Smooth muscle cell (in vitro differentiated cells): ENCODE data around the gene AARS1. TPM values are rescaled to one million over a fixed set of nuclear protein-coding genes. Genes with fewer than 3 reads are reported as not detected.
"Not testable (repeated sequence)": the region's sequence is repeated elsewhere in the genome, so short reads cannot be mapped to it uniquely, and the experiment has no call there.

Source experiments
- DNase-seq: peaks from one replicate; lab custom pipeline; 2025; ENCODE audit not compliant: unreplicated experiment; lab: John Stamatoyannopoulos, UW
- H2AFZ ChIP-seq: fragments of 200-600 bp; sonication (generic); 2 replicates; pipeline ENCODE4 v1.6.0; 2016; ENCODE audit warnings: antibody characterized with exemption, low read depth, mild to moderate bottlenecking
- H3F3A ChIP-seq: fragments of 200-600 bp; sonication (generic); 2 replicates; pipeline ENCODE4 v1.6.0; 2017; ENCODE audit warnings: antibody characterized with exemption, low read depth
- H3K27ac ChIP-seq: fragments of 200-600 bp; sonication (generic); 2 replicates; pipeline ENCODE4 v1.5.1; 2016; ENCODE audit warnings: low read depth, mild to moderate bottlenecking
- H3K27me3 ChIP-seq: fragments of 200-600 bp; sonication (generic); 2 replicates; pipeline ENCODE4 v1.6.1; 2016; ENCODE audit warnings: low read depth, mild to moderate bottlenecking
- H3K36me3 ChIP-seq: fragments of 200-600 bp; sonication (generic); 2 replicates; pipeline ENCODE4 v1.5.1; 2016; ENCODE audit warnings: low read depth
- H3K4me1 ChIP-seq: fragments of 200-600 bp; sonication (generic); 2 replicates; pipeline ENCODE4 v1.5.1; 2016; ENCODE audit warnings: low read depth
- H3K4me2 ChIP-seq: fragments of 200-600 bp; sonication (generic); 2 replicates; pipeline ENCODE4 v1.6.0; 2016; ENCODE audit warnings: mild to moderate bottlenecking
- H3K4me3 ChIP-seq: fragments of 200-600 bp; sonication (generic); 2 replicates; pipeline ENCODE4 v1.5.1; 2016; ENCODE audit warnings: mild to moderate bottlenecking
- H3K79me2 ChIP-seq: fragments of 200-600 bp; sonication (generic); 2 replicates; pipeline ENCODE4 v1.6.0; 2016; ENCODE audit warnings: low read depth, mild to moderate bottlenecking
- H3K9ac ChIP-seq: fragments of 200-600 bp; sonication (generic); 2 replicates; pipeline ENCODE4 v1.6.0; 2016; ENCODE audit warnings: low read depth
- H3K9me3 ChIP-seq: fragments of 200-600 bp; sonication (generic); replicated peaks from 2 replicates; pipeline ENCODE4 v1.5.1; 2016; ENCODE audit warnings: low read depth
- H4K20me1 ChIP-seq: fragments of 200-600 bp; sonication (generic); 2 replicates; pipeline ENCODE4 v1.6.0; 2016; ENCODE audit warnings: low read depth
- WGBS: methylation state at CpG from one replicate; pipeline ENCODE4 v1.1.7; 2016; ENCODE audit warnings: low lambda C conversion rate; 5-methylcytosine and 5-hydroxymethylcytosine counted together
- polyA plus RNA-seq: library from polyadenylated mRNA; unstranded; fragments of >200 nt; fragmentation: Nextera tagmentation; extraction: Ambion mirVana; gene quantifications from 2 replicates; pipeline ENCODE4 v1.2.1, GENCODE V29; 2016
- total RNA-seq: library from RNA; depleted of rRNA; stranded (reverse); fragments of >200 nt; gene quantifications from 2 replicates; pipeline ENCODE4 v1.2.3, GENCODE V29; 2014
- TF ChIP-seq, protein P1 (sequence below): fragments of 200-600 bp; sonication (generic); IDR thresholded peaks from 2 replicates; pipeline ENCODE4 v1.5.1; 2017; ENCODE audit warnings: borderline replicate concordance, mild to moderate bottlenecking, antibody characterized with exemption; ENCODE audit not compliant: insufficient read depth, poor library complexity, severe bottlenecking

Gene AARS1
- total and polyA plus RNA-seq, 2 experiments from 2014 or later: 67.0 to 92.4 TPM

DNA sequence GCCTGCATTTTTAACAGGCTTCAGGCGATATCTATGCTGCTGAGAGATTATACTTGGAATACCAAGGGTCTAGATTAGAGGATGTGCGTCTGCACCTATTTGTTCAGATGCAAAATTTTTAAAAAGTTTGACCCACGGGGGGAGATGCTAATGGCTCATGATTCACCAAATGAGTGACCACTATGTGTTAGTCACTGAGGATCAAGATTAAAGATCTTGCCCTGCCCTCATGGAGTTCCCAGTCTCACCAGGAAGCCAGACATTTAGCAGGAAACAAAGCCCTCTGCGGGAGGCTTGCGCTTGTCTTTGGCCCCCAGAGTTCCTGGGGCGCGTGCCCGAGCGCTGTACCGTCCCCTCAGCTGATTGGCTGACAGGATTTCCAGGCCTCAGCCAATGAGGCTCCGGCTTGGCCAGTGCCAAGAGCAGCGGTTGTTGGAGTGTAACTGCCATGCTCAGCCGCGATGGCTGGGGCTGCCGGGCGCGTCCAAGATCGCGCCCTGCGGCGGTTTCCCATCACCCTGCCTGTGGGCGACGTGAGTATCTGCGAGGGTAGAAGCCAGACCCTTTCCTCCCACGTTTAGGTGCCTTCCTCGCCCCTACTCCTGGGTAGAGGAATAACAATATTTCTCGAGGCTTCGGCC is 5.2 kb upstream of the AARS1 start:
- Histone ChIP-seq H3K27ac (no peak overlapping the region), H4K20me1 (no peaks in the 10 kb centered on the region), H3F3A (peaks cover 15% of the 10 kb centered on the region), H2AFZ (no peak overlapping the region), H3K4me3 (no peak overlapping the region), H3K4me1 (peaks cover 5% of the 10 kb centered on the region), H3K36me3 (no peaks in the 10 kb centered on the region), H3K79me2 (peaks cover 9% of the 10 kb centered on the region), H3K9me3 (no peaks in the 10 kb centered on the region), H3K4me2 (no peak overlapping the region), H3K27me3 (no peaks in the 10 kb centered on the region), H3K9ac (no peak overlapping the region)
- no peak for DNase-seq
- TF ChIP-seq, protein P1, sequence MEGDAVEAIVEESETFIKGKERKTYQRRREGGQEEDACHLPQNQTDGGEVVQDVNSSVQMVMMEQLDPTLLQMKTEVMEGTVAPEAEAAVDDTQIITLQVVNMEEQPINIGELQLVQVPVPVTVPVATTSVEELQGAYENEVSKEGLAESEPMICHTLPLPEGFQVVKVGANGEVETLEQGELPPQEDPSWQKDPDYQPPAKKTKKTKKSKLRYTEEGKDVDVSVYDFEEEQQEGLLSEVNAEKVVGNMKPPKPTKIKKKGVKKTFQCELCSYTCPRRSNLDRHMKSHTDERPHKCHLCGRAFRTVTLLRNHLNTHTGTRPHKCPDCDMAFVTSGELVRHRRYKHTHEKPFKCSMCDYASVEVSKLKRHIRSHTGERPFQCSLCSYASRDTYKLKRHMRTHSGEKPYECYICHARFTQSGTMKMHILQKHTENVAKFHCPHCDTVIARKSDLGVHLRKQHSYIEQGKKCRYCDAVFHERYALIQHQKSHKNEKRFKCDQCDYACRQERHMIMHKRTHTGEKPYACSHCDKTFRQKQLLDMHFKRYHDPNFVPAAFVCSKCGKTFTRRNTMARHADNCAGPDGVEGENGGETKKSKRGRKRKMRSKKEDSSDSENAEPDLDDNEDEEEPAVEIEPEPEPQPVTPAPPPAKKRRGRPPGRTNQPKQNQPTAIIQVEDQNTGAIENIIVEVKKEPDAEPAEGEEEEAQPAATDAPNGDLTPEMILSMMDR: no peak
- 94% methylated on average over 28 of the region's 28 CpGs for whole genome bisulfite sequencing

DNA sequence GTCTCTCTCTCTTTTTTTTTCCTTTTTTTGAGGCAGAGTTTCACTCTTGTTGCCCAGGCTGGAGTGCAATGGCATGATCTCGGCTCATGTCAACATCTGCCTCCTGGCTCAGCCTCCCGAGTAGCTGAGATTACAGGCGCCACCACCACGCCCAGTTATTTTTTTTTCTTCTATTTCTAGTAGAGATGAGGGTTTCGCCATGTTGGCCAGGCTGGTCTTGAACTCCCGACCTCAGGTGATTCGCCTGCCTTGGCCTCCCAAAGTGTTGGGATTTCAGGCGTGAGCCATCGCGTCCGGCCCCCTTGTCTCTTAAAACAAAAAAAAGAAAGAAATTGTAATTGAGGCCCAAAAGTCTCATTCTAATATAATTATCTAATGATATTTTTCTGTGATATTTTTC is 2.8 kb upstream of the AARS1 start:
- H3K9ac ChIP-seq, H3K4me1 ChIP-seq, H3K9me3 ChIP-seq, DNase-seq, H3K4me3 ChIP-seq, H3K4me2 ChIP-seq, H3K27ac ChIP-seq, H3K27me3 ChIP-seq, H3K36me3 ChIP-seq, H2AFZ ChIP-seq, H4K20me1 ChIP-seq: not testable (repeated sequence)
- 97% methylated on average over 11 of the region's 11 CpGs for WGBS
- peaks cover 17% of the 10 kb centered on the region for H3K79me2 ChIP-seq
- H3F3A ChIP-seq: peaks cover 21% of the 10 kb centered on the region

DNA sequence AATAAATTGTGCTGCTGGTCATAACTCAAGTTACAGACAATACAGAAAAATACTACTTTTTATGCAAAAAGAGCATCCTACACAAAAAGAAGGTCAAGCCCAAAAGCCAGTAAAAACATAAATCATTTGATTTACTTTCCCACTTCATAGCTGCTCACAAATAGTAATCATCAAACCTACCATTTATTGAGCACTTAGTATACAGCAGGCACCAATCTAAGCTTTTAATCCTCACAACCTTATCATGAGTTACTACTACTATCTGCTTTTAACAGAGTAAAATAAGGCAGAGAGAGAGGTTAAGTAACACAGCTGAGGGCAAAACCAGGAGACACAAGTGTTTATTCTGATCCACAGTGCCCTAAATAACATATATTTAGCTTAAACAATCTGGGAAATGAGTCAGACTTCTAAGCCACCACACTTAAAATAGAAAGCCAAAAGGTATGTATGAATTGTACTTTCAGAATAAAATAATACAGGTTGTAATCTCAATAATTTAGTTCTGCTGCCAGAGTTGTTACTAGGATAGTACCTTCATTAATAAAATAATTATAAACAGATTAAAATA is 1.7 kb upstream of the AARS1 start:
- Histone ChIP-seq H2AFZ (no peak overlapping the region), H3K36me3 (no peaks in the 10 kb centered on the region), H3K4me1 (peaks cover 5% of the 10 kb centered on the region), H3K79me2 (peaks cover 28% of the 10 kb centered on the region), H3K27me3 (no peaks in the 10 kb centered on the region), H3K9ac (no peak overlapping the region), H4K20me1 (peaks cover 15% of the 10 kb centered on the region), H3K4me3 (no peak overlapping the region), H3F3A (peaks cover 21% of the 10 kb centered on the region), H3K4me2 (no peak overlapping the region), H3K27ac (peak overlapping the region; percentile 94), H3K9me3 (no peaks in the 10 kb centered on the region)
- no peak for DNase-seq
- TF ChIP-seq, protein P1: no peak

DNA sequence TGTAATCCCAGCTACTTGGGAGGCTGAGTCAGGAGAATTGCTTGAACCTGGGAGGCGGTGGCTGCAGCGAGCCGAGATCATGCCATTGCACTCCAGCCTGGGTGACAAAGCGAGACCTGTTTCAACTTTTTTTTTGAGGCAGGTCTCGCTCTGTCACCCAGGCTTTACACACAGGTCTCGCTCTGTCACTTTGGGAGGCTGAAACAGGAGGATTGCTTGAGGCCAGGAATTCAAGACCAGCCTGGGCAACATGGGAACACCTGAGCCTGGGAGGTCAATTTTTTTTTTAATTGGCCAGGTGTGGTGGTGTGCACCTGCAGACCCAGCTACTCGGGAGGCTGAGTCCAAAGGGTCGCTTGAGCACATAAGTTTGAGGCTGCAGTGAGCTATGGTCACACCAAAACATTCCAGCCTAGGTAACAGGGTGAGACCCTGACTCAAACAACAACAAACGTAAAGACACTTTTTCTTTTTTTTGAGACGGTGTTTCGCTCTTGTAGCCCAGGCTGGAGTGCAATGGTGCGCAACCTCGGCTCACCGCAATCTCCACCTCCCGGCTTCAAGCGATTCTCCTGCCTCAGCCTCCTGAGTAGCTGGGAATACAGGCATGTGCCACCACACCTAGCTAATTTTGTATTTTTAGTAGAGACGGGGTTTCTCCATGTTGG is 1.9 kb downstream of the AARS1 start:
- not testable (repeated sequence) for H3K27me3 ChIP-seq, H3K9me3 ChIP-seq, H2AFZ ChIP-seq, H3K36me3 ChIP-seq, DNase-seq, H3K4me1 ChIP-seq
- peak overlapping the region; percentile 96 for H3K27ac ChIP-seq
- H3K9ac ChIP-seq: peak overlapping the region; percentile 95
- H4K20me1 ChIP-seq: peaks cover 51% of the 10 kb centered on the region
- peaks cover 22% of the 10 kb centered on the region for H3F3A ChIP-seq
- WGBS: 91% methylated on average over 17 of the region's 17 CpGs
- peak overlapping the region; percentile 75 for H3K4me3 ChIP-seq
- H3K4me2 ChIP-seq: peak overlapping the region; percentile 83
- peaks cover 64% of the 10 kb centered on the region for H3K79me2 ChIP-seq
